OCI-LY3 (cell line): ENCODE results near the gene TBC1D23.
"Not testable (repeated sequence)": the region's sequence is repeated elsewhere in the genome, so short reads cannot be mapped to it uniquely, and the experiment has no call there.

Source experiments
- H2AFZ ChIP-seq: fragments of 200-600, 300-600 bp; shearing (Covaris generic); 2 replicates; pipeline ENCODE4 v1.6.0; 2014; ENCODE audit warnings: antibody characterized with exemption, low read depth, low read length
- H3K27ac ChIP-seq: fragments of 200-600, 300-600 bp; sonication (generic); 2 replicates; pipeline ENCODE4 v1.5.1; 2014; ENCODE audit warnings: mild to moderate bottlenecking, low read length, moderate library complexity, mixed read lengths
- H3K27me3 ChIP-seq: fragments of 200-600, 300-600 bp; sonication (generic); 2 replicates; pipeline ENCODE4 v1.6.1; 2014; ENCODE audit warnings: low read depth, low read length, mixed read lengths
- H3K36me3 ChIP-seq: fragments of 200-600, 300-600 bp; sonication (generic); replicated peaks from 2 replicates; pipeline ENCODE3; 2014; ENCODE audit warnings: low read depth, low read length, mixed read lengths
- H3K4me1 ChIP-seq: fragments of 300-600, 200-600 bp; sonication (generic); 2 replicates; pipeline ENCODE4 v1.6.1; 2014; ENCODE audit warnings: low read length, mixed read lengths
- H3K4me2 ChIP-seq: fragments of 200-600, 300-600 bp; sonication (generic); 2 replicates; pipeline ENCODE4 v1.6.1; 2014; ENCODE audit warnings: low read length, mixed read lengths
- H3K4me3 ChIP-seq: fragments of 300-600, 200-600 bp; sonication (generic); 2 replicates; pipeline ENCODE4 v1.5.1; 2014; ENCODE audit warnings: antibody characterized with exemption, mild to moderate bottlenecking, low read length, moderate library complexity
- H3K79me2 ChIP-seq: fragments of 300-600, 200-600 bp; shearing (Covaris generic); 2 replicates; pipeline ENCODE4 v1.6.1; 2014; ENCODE audit warnings: mild to moderate bottlenecking, low read length, mixed read lengths
- H3K9ac ChIP-seq: fragments of 300-600, 200-600 bp; shearing (Covaris generic); 2 replicates; pipeline ENCODE4 v1.6.0; 2014; ENCODE audit warnings: mild to moderate bottlenecking, low read length, moderate library complexity
- H3K9me3 ChIP-seq: fragments of 200-600, 300-600 bp; shearing (Covaris generic); 2 replicates; pipeline ENCODE4 v1.6.1; 2014; ENCODE audit warnings: low read length, mixed read lengths; ENCODE audit not compliant: insufficient read depth
- H4K20me1 ChIP-seq: fragments of 200-600, 300-600 bp; sonication (generic); 2 replicates; pipeline ENCODE4 v1.6.1; 2016; ENCODE audit warnings: low read length, mixed read lengths; ENCODE audit not compliant: insufficient read depth
- EZH2phosphoT487 ChIP-seq: fragments of 200-600 bp; shearing (Covaris generic); IDR thresholded peaks from 2 replicates; pipeline ENCODE4 v1.6.1; 2018; ENCODE audit warnings: antibody characterized with exemption, mixed run types, low read depth
- TF ChIP-seq, protein P1 (sequence below): fragments of 200-600, 300-600 bp; sonication (generic); IDR thresholded peaks from 2 replicates; pipeline ENCODE4 v1.5.1; 2014; ENCODE audit warnings: antibody characterized with exemption, low read length, low read depth

Gene TBC1D23

GRCh38 chr3:100256731-100257151 lies 4.1 kb upstream of the TBC1D23 start:
- no peak overlapping the region for H3K27ac ChIP-seq
- H3K4me3 ChIP-seq = no peak overlapping the region
- H3K4me1 ChIP-seq = peaks cover 8% of the 10 kb centered on the region
- H2AFZ ChIP-seq = no peak overlapping the region
- no peak for TF ChIP-seq EZH2phosphoT487
- TF ChIP-seq, protein P1, sequence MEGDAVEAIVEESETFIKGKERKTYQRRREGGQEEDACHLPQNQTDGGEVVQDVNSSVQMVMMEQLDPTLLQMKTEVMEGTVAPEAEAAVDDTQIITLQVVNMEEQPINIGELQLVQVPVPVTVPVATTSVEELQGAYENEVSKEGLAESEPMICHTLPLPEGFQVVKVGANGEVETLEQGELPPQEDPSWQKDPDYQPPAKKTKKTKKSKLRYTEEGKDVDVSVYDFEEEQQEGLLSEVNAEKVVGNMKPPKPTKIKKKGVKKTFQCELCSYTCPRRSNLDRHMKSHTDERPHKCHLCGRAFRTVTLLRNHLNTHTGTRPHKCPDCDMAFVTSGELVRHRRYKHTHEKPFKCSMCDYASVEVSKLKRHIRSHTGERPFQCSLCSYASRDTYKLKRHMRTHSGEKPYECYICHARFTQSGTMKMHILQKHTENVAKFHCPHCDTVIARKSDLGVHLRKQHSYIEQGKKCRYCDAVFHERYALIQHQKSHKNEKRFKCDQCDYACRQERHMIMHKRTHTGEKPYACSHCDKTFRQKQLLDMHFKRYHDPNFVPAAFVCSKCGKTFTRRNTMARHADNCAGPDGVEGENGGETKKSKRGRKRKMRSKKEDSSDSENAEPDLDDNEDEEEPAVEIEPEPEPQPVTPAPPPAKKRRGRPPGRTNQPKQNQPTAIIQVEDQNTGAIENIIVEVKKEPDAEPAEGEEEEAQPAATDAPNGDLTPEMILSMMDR = no peak
- H3K79me2 ChIP-seq = peaks cover 9% of the 10 kb centered on the region
- H3K36me3 ChIP-seq = no peaks in the 10 kb centered on the region
- H3K9ac ChIP-seq = no peak overlapping the region
- no peaks in the 10 kb centered on the region for H4K20me1 ChIP-seq
- no peaks in the 10 kb centered on the region for H3K9me3 ChIP-seq
- no peak overlapping the region for H3K4me2 ChIP-seq
- peaks cover 18% of the 10 kb centered on the region for H3K27me3 ChIP-seq

GRCh38 chr3:100257586-100257985 lies 3.2 kb upstream of the TBC1D23 start:
- Histone ChIP-seq H3K27ac (no peak overlapping the region), H3K36me3 (no peaks in the 10 kb centered on the region), H3K4me3 (no peak overlapping the region), H3K9me3 (no peaks in the 10 kb centered on the region), H4K20me1 (no peaks in the 10 kb centered on the region), H3K4me2 (no peak overlapping the region), H3K79me2 (peaks cover 14% of the 10 kb centered on the region), H3K9ac (no peak overlapping the region), H3K27me3 (peaks cover 18% of the 10 kb centered on the region), H2AFZ (no peak overlapping the region), H3K4me1 (peaks cover 13% of the 10 kb centered on the region)
- TF ChIP-seq EZH2phosphoT487 = no peak
- TF ChIP-seq, protein P1 = no peak

GRCh38 chr3:100260081-100260684 lies 609 bp upstream of the TBC1D23 start:
- Histone ChIP-seq H3K36me3 (no peaks in the 10 kb centered on the region), H3K4me2 (peak overlapping the region; percentile 81), H3K27ac (peak overlapping the region; percentile 9; the same call in 1 of the 2 replicates), H3K27me3 (peaks cover 10% of the 10 kb centered on the region), H4K20me1 (no peaks in the 10 kb centered on the region), H3K4me1 (peaks cover 13% of the 10 kb centered on the region), H3K9me3 (no peaks in the 10 kb centered on the region), H3K4me3 (peak overlapping the region; percentile 95), H2AFZ (peak overlapping the region; percentile 92), H3K79me2 (peaks cover 29% of the 10 kb centered on the region), H3K9ac (peak overlapping the region; percentile 60)
- no peak for TF ChIP-seq EZH2phosphoT487
- TF ChIP-seq, protein P1 = no peak

DNA sequence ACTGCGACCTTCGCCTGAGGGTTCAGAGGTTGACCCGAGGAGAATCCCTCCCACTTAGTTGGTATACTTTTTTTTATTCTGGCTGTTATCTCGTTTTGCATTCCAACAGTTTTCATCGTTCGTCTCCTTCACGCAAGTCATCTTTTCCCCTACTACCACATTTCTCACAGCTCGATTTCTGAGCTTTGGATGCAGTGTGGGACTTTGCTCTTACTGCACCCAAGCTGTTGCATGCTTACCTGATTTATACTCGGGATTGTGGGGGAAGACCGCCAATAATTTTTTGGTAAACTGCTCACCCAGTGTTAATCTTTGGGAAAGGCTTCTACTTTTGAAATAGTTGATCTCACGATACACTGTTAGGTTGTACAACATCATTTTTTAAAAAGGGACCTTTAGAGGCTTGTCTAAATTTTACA lies 702 bp downstream of the TBC1D23 start:
- Histone ChIP-seq H3K27ac (no peak overlapping the region), H3K27me3 (peaks cover 4% of the 10 kb centered on the region; the same call in 1 of the 2 replicates), H3K4me1 (peaks cover 13% of the 10 kb centered on the region), H3K79me2 (peaks cover 29% of the 10 kb centered on the region), H2AFZ (peak overlapping the region; percentile 76), H3K4me3 (peak overlapping the region; percentile 95), H3K9ac (peak overlapping the region; percentile 82), H3K4me2 (peak overlapping the region; percentile 94), H3K9me3 (no peaks in the 10 kb centered on the region), H4K20me1 (no peaks in the 10 kb centered on the region), H3K36me3 (no peaks in the 10 kb centered on the region)
- TF ChIP-seq EZH2phosphoT487 = no peak
- TF ChIP-seq, protein P1 = no peak

DNA sequence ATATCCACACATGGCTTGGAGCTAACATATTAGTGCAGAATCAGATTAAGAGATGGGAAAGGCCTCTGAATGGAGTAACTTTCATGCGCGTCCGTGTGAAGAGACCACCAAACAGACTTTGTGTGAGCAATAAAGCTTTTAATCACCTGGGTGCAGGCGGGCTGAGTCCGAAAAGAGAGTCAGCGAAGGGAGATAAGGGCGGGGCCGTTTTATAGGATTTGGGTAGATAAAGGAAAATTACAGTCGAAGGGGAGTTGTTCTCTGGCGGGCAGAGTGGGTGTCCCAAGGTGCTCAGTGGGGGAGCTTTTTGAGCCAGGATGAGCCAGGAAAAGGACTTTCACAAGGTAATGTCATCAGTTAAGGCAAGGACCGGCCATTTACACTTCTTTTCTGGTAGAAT lies 2.1 kb downstream of the TBC1D23 start:
- H3K9ac ChIP-seq, H3K27me3 ChIP-seq, H3K27ac ChIP-seq, H3K9me3 ChIP-seq, H3K4me2 ChIP-seq, H3K4me3 ChIP-seq, H4K20me1 ChIP-seq, H3K36me3 ChIP-seq, H2AFZ ChIP-seq: not testable (repeated sequence)
- H3K4me1 ChIP-seq = peaks cover 13% of the 10 kb centered on the region
- H3K79me2 ChIP-seq = peaks cover 35% of the 10 kb centered on the region
